ENCODE results near the gene LNPK.
"Not testable (repeated sequence)": the region's sequence is repeated elsewhere in the genome, so short reads cannot be mapped to it uniquely, and the experiment has no call there.

Gene LNPK

GRCh38 chr2:175966839-175967238 lies 35.2 kb downstream of the LNPK start:
- no peak for DNase-seq

- no peak for DNase-seq
These were observed 36.3 kb downstream of the LNPK start for GRCh38 chr2:175965773-175966172.

DNA sequence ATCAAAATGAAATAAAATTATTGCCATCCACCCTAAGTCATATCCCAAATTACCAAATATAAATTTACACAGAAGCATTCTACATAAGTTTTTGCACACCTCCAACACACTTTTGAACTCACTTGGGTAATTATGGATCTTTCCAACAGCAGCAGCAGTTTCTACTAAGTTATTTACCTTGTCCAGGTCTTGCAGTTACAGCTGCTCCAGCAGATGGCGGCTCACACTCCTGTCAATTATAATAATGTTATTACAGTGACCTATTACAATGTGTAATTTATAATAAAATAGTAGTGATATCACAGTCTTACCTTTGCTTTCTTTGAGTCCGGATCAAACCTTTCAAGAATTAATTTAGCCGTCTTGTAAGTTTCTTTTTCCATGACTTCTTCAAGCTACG lies 37.9 kb downstream of the LNPK start:
- DNase-seq, result no peak

- DNase-seq, result not testable (repeated sequence)
These were observed 38.9 kb downstream of the LNPK start for GRCh38 chr2:175963171-175963570.

GRCh38 chr2:175957845-175958244 lies 44.2 kb downstream of the LNPK start:
- DNase-seq, result no peak

DNA sequence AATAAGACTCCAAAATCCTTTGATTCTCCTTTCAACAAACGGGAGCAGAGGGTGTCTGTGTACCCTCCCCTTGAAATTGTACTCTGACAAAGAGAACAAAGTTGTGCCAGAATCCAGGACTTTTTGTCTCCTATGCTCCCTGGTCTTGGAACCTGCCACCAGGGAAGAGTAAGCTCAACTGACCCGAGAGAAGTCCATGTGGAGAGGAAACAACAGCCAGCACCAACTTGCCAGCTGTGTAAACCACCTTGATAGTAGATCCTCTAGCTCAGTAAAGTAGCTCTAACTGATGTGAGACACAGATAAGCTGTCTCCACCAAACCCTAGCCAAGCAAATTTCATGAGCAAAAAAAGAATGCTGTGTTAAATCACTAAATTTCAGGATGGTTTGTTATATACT lies 46.9 kb downstream of the LNPK start:
- DNase-seq, result no peak

DNA sequence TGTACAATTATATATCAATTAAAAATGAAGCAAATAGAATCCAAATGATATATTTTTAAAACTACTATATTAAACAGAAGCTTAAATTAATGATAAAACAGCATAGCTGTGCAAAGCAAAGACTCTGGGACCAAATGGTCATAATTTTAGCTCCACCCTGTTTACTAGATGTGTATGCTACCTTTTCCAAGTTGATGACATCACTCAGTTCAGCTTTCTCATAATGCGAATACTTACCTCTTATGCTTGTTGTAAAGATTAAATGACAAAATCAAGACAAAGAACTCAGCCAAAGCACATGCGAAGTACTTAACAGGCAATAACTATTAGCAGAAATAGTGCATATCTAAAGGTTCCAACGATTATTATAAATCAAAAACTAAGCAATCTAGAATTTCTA lies 51.6 kb downstream of the LNPK start:
- DNase-seq, result no peak

GRCh38 chr2:175948191-175948590 lies 53.9 kb downstream of the LNPK start:
- DNase-seq, result no peak

GRCh38 chr2:175947073-175947472 lies 55.0 kb downstream of the LNPK start:
- DNase-seq, result no peak

GRCh38 chr2:175941699-175942098 lies 60.4 kb downstream of the LNPK start:
- DNase-seq, result no peak

- no peak for DNase-seq
These were observed 64.9 kb downstream of the LNPK start for GRCh38 chr2:175937216-175937615.

- DNase-seq, result no peak
These were observed 66.5 kb downstream of the LNPK start for GRCh38 chr2:175935289-175936181.

DNA sequence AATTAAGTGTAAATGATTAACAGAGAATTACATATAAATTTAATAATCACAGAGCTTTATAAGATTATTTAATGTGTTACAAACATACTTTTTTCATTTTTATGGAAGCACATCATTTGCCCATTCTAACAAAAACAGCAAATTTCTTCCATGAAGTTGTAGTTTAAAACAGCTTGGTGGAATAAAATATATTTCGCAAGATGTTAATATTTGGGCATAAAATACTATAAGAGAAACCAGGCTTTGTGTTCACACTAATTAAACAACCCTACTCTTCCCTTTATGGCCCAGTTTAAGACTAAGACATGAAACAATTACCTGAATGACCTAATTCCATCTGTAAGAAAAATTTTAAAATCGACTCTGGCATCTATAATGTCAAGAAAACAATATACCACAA lies 69.4 kb downstream of the LNPK start:
- no peak for DNase-seq

- no peak for DNase-seq
These were observed 70.3 kb downstream of the LNPK start for GRCh38 chr2:175931805-175932204.

DNA sequence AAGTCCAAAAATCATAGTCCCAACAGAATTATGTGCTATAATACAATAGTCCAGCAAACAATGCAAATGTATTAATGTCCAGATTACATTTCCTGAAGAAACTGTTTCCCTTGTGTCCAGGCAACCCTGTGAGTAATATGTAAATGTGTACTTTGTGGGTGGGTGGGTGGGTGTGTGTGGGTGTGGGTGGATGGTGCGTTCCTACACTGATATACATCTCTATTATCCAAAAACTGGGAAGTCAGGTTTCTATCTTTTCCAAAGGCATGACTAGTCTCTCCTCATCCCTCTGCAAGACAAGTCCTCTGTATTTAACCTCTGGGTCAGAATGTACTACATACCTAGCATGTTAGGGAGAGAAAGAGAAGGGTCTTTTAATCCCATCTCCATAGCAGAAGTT lies 71.6 kb downstream of the LNPK start:
- DNase-seq, result peak in 1 of 4 experiments; percentile 4

- peak; percentile 17 to 47 (median 30) for DNase-seq
These were observed 72.2 kb downstream of the LNPK start for GRCh38 chr2:175929850-175930249.

- no peak for DNase-seq
These were observed 75.8 kb downstream of the LNPK start for GRCh38 chr2:175926272-175926671.

- DNase-seq, result no peak
These were observed 79.9 kb downstream of the LNPK start for GRCh38 chr2:175922160-175922559.

DNA sequence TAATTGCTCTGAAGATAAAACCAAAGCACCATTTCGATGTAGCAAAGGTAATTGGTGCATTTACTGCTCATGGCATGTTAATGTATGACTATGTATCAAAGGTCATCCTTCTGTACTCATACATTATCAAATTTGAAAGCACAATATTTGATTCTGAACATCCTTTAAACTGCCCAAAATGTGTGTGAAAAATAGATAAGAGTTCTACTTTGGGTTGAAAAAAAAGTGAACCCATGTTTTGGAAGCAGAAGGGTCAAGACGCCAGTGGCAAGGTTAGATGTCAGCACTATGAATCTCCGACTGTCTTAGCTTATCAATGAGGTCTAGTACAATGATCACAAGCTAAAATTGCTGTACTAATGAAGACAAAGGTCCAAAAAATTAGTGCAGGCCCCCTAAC lies 83.1 kb downstream of the LNPK start:
- DNase-seq, result no peak

DNA sequence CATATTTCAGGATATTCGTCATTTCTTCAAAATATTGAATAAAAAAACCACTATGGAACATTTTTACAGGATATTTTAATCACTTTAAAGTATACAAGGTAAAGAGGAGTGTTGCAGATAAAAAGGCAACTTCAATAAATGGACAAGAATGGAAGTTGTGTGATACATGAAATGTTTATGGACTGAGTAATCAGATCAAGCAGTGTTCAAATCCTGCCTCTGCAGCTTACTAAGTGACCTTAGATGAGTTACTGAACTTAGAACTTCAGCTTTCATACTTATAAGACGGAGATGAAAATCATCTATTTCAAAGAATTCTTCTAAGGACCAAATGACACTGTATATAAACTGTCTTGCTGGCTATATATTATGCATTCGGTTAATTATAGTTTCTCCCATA lies 87.2 kb downstream of the LNPK start:
- no peak for DNase-seq

- DNase-seq, result not testable (repeated sequence)
These were observed 88.0 kb downstream of the LNPK start for GRCh38 chr2:175913849-175914743.

GRCh38 chr2:175913267-175913666 lies 88.8 kb downstream of the LNPK start:
- DNase-seq, result not testable (repeated sequence)

DNA sequence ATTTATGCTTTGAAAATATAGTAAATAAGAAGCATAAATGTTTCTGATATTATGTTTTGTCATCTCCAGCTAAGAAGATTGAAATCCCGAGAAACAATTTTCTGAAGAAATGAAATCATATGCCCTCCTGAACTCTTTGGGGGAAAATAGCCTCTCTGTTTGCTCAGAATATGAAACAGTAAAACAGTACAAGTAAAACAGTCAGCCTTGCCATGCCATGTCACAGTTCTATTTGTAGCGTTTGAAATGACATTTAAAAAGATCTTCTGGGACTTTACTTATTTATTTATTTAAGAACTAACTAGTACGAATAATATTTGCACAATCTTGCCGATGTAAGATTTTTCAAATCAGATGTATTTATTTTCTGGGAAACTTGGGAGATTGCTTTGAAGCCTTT lies 98.0 kb downstream of the LNPK start:
- DNase-seq, result no peak

Measured in suppressor macrophage (primary cell).